HEK293 (cell line): ENCODE results near the gene NKD1.

Experiments used
- CTCF ChIP-seq: fragments of 450-650 bp; formaldehyde crosslinking; IDR thresholded peaks from 2 replicates; pipeline ENCODE4 v1.5.1; 2016; ENCODE audit warnings: missing biosample characterization, missing genetic modification characterization
- KLF16 ChIP-seq: fragments of 450-650 bp; formaldehyde crosslinking; IDR thresholded peaks from 2 replicates; pipeline ENCODE4 v1.5.1; 2017; ENCODE audit warnings: missing biosample characterization, missing genetic modification characterization
- YY1 ChIP-seq: fragments of 450-650 bp; formaldehyde crosslinking; IDR thresholded peaks from 2 replicates; pipeline ENCODE4 v1.5.1; 2018; ENCODE audit warnings: missing biosample characterization, missing genetic modification characterization
- ZBTB11 ChIP-seq: fragments of 450-650 bp; formaldehyde crosslinking; conservative IDR thresholded peaks from 2 replicates; pipeline ENCODE4 v1.5.1; 2016; ENCODE audit warnings: low read depth, missing biosample characterization, missing genetic modification characterization
- ZBTB26 ChIP-seq: fragments of 450-650 bp; formaldehyde crosslinking; optimal IDR thresholded peaks from 2 replicates; pipeline ENCODE3; 2016; ENCODE audit warnings: missing biosample characterization, mild to moderate bottlenecking, missing genetic modification characterization
- ZNF24 ChIP-seq: fragments of 450-650 bp; formaldehyde crosslinking; IDR thresholded peaks from 2 replicates; pipeline ENCODE4 v1.5.1; 2016; ENCODE audit warnings: missing biosample characterization, missing genetic modification characterization
- ZNF555 ChIP-seq: fragments of 450-650 bp; formaldehyde crosslinking; conservative IDR thresholded peaks from 2 replicates; pipeline ENCODE4 v1.5.1; 2017; ENCODE audit warnings: missing biosample characterization, mild to moderate bottlenecking, missing genetic modification characterization, inconsistent platforms

- no peak for TF ChIP-seq CTCF (tag by site-specific recombination)
- no peak for TF ChIP-seq YY1 (tag by site-specific recombination)
- no peak for TF ChIP-seq ZNF555 (tag by site-specific recombination)
- TF ChIP-seq ZBTB26 (tag by site-specific recombination): no peak
- no peak for TF ChIP-seq ZNF24 (tag by site-specific recombination)
- TF ChIP-seq ZBTB11 (tag by site-specific recombination): no peak
- no peak for TF ChIP-seq KLF16 (tag by site-specific recombination)
Observed at GRCh38 chr16:50630394-50631020, 82.3 kb downstream of the NKD1 start.
